IPS DF 19.7 (cell line): ENCODE measurements around the gene SLC9A9.

Experiments
- DNase-seq: peaks from one replicate; pipeline ENCODE4 v3.0.0-alpha.2; 2013; ENCODE audit warnings: low read depth, low spot score

Gene SLC9A9

DNA sequence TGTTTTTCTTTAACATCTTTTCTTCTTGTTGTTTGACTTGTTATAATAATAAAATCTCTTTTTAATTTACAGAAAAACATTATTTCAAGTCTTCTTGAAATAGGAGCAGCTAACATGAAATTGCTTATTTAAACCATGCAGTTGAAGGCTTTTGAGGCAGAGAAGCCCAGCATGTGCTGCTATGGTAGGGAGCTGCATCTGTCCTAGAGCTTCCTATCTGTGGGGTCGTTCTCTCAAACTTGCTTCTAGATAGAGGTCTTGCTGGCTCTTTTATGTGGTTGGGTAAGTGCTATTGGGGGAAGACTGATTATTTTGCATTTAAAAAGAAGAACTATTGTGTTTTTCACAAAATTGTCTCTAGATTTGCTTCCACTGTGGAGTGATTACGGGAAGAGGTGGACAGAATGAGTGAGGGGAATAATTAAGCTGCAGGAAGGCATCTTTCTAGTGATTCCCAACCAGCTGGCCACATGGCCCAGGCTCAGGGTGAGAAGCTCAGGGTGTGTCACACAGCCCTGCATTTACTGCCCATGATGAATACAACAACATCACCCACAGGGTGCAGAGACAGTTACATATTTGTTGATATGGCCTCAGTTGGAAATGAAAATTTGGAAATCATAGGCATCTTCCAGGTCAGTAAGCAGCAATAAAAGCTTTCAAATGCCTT lies 630.0 kb downstream of the SLC9A9 start:
- DNase-seq: no peak

DNA sequence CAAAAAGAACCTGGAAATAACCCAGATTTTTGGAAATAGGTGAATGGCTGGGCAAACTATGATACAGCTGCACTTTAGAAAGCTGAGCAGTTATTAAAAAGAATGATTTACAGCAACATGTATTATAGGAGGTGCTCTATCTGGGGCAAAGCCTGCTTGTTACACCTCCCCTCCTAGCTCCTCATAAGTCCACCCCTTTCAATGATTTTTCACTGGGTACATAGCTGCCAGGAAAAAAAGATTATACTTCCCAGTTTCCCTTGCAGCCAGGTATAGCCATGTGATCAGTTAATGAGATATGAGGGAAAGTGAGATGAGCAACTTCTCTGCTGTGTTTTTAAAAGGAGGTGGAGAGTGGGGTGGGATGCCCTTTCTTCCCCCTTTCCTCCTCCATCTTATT lies 631.0 kb downstream of the SLC9A9 start:
- DNase-seq: no peak

DNA sequence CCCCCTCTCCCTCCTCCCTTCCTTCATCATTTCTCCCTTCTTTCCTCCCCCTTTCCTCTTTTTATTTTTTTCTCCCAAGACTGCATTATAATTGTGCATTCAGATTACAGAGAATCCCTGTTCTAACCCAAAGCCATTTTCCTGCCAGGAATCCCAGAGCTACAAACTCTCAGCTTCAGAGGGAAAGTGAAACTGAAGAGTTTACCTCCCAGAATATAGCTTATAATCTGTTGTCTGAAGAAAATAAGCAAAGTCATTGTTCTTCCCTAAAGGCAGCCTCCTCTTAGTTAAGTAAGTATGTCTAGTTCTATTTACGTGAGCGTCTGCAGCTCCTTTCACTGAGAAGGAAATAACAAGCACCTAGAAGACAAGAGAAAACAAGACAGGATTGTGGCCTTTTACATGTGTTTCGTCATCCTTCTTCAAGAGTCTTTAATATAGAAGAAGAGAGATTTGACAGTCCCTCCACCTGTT lies 631.5 kb downstream of the SLC9A9 start:
- DNase-seq: no peak
